ENCODE measurements around the gene ADCK1. TPM values are rescaled to one million over a fixed set of nuclear protein-coding genes. Genes with fewer than 3 reads are reported as not detected.
"Not testable (repeated sequence)": the region's sequence is repeated elsewhere in the genome, so short reads cannot be mapped to it uniquely, and the experiment has no call there.

ADCK1 gene
- total RNA-seq, 2 experiments from 2014 or later: 7.1 to 8.7 TPM

DNA sequence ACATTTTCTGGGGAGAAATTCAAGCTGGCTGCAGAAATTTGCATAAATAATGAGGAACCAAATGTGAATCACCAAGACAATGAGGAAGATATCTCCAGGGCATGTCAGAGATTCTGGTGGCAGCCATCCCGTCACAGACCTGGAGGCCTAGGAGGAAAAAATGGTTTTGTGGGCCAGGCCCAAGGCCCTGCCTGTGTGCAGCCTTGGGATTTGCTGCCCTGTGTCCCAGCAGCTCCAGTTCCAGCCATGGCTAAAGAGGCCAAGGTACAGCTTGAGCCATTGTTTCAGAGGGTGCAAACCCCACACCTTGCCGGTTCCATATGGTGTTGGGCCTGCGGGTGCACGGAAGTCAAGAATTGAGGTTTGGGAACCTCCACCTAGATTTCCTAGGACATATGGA, 147.5 kb downstream of the ADCK1 start:
- ATAC-seq (ENCODE audit: poor library complexity) (no peak), DNase-seq (no peak)
- H3K9me3 Mint-ChIP-seq: peaks cover 9% of the 10 kb centered on the region
- no peak overlapping the region for H3K4me3 ChIP-seq (ENCODE audit: low read length)
- intact Hi-C loops (cut with DNase I, micrococcal nuclease): no loop called here
- H3K27me3 Mint-ChIP-seq: peaks cover 6% of the 10 kb centered on the region
- no peaks in the 10 kb centered on the region for H3K4me1 ChIP-seq (ENCODE audit: insufficient read depth, low read length)
- H3K27ac Mint-ChIP-seq: no peak overlapping the region
- no peak overlapping the region for H3K27ac ChIP-seq (ENCODE audit: low read depth in 1 of 2, low read length in 2 of 2)
- H3K27me3 ChIP-seq (ENCODE audit: control insufficient read depth in 1 of 2, insufficient read depth in 2 of 2, low read length in 2 of 2): peaks cover 0 to 4% of the 10 kb centered on the region in 2 experiments
- peaks cover 0 to 20% of the 10 kb centered on the region in 2 experiments for H3K9me3 ChIP-seq (ENCODE audit: control insufficient read depth in 1 of 2, insufficient read depth in 1 of 2, low read length in 2 of 2)
- no peaks in the 10 kb centered on the region for H3K36me3 Mint-ChIP-seq (ENCODE audit: low read depth)
- ChIA-PET CTCF (no interaction called here), POLR2A (no interaction called here)
- no peaks in the 10 kb centered on the region for H3K4me1 Mint-ChIP-seq (ENCODE audit: low read depth)
- H3K4me3 Mint-ChIP-seq: no peak overlapping the region
- TF ChIP-seq, protein P1, sequence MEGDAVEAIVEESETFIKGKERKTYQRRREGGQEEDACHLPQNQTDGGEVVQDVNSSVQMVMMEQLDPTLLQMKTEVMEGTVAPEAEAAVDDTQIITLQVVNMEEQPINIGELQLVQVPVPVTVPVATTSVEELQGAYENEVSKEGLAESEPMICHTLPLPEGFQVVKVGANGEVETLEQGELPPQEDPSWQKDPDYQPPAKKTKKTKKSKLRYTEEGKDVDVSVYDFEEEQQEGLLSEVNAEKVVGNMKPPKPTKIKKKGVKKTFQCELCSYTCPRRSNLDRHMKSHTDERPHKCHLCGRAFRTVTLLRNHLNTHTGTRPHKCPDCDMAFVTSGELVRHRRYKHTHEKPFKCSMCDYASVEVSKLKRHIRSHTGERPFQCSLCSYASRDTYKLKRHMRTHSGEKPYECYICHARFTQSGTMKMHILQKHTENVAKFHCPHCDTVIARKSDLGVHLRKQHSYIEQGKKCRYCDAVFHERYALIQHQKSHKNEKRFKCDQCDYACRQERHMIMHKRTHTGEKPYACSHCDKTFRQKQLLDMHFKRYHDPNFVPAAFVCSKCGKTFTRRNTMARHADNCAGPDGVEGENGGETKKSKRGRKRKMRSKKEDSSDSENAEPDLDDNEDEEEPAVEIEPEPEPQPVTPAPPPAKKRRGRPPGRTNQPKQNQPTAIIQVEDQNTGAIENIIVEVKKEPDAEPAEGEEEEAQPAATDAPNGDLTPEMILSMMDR (IDR thresholded peaks at IDR 0.05): no peak
- H3K36me3 ChIP-seq (ENCODE audit: insufficient read depth, low read length): no peaks in the 10 kb centered on the region

- TF ChIP-seq, protein P1 (IDR thresholded peaks at IDR 0.05): no peak
Observed at GRCh38 chr14:77950371-77951063, 150.6 kb downstream of the ADCK1 start.

GRCh38 chr14:77955816-77956484, 156.0 kb downstream of the ADCK1 start:
- no peak overlapping the region for H3K4me3 ChIP-seq (ENCODE audit: low read length)
- H3K4me1 ChIP-seq (ENCODE audit: insufficient read depth, low read length): no peaks in the 10 kb centered on the region
- no peak overlapping the region for H3K27ac Mint-ChIP-seq
- peaks cover 28% of the 10 kb centered on the region for H3K27me3 Mint-ChIP-seq
- H3K9me3 ChIP-seq (ENCODE audit: control insufficient read depth in 1 of 2, insufficient read depth in 1 of 2, low read length in 2 of 2): peaks cover 0 to 8% of the 10 kb centered on the region in 2 experiments
- H3K36me3 Mint-ChIP-seq (ENCODE audit: low read depth): no peaks in the 10 kb centered on the region
- no peaks in the 10 kb centered on the region for H3K4me1 Mint-ChIP-seq (ENCODE audit: low read depth)
- TF ChIP-seq, protein P1 (IDR thresholded peaks at IDR 0.05): no peak
- ChIA-PET CTCF (no interaction called here), POLR2A (no interaction called here)
- H3K9me3 Mint-ChIP-seq: no peaks in the 10 kb centered on the region
- intact Hi-C loops (cut with DNase I, micrococcal nuclease): no loop called here
- H3K36me3 ChIP-seq (ENCODE audit: insufficient read depth, low read length): no peaks in the 10 kb centered on the region
- no peak for DNase-seq
- H3K27me3 ChIP-seq (ENCODE audit: control insufficient read depth in 1 of 2, insufficient read depth in 2 of 2, low read length in 2 of 2): peaks cover 0 to 2% of the 10 kb centered on the region in 2 experiments
- ATAC-seq (ENCODE audit: poor library complexity): no peak
- H3K4me3 Mint-ChIP-seq: no peak overlapping the region
- no peak overlapping the region for H3K27ac ChIP-seq (ENCODE audit: low read depth in 1 of 2, low read length in 2 of 2)

More at GRCh38 chr14:77950371-77951063, 150.6 kb downstream of the ADCK1 start:
- DNase-seq: no peak
- Mint-ChIP-seq H3K36me3 (ENCODE audit: low read depth) (no peaks in the 10 kb centered on the region), H3K27me3 (peaks cover 10% of the 10 kb centered on the region), H3K4me1 (ENCODE audit: low read depth) (no peaks in the 10 kb centered on the region), H3K9me3 (peaks cover 9% of the 10 kb centered on the region), H3K4me3 (no peak overlapping the region), H3K27ac (no peak overlapping the region)
- H3K27ac ChIP-seq (ENCODE audit: low read depth in 1 of 2, low read length in 2 of 2): no peak overlapping the region
- ChIA-PET CTCF (no interaction called here), POLR2A (no interaction called here)
- no peak overlapping the region for H3K4me3 ChIP-seq (ENCODE audit: low read length)
- peaks cover 0 to 4% of the 10 kb centered on the region in 2 experiments for H3K27me3 ChIP-seq (ENCODE audit: control insufficient read depth in 1 of 2, insufficient read depth in 2 of 2, low read length in 2 of 2)
- intact Hi-C loops (cut with DNase I, micrococcal nuclease): no loop called here
- H3K9me3 ChIP-seq (ENCODE audit: control insufficient read depth in 1 of 2, insufficient read depth in 1 of 2, low read length in 2 of 2): peaks cover 0 to 14% of the 10 kb centered on the region in 2 experiments
- no peaks in the 10 kb centered on the region for H3K36me3 ChIP-seq (ENCODE audit: insufficient read depth, low read length)
- H3K4me1 ChIP-seq (ENCODE audit: insufficient read depth, low read length): no peaks in the 10 kb centered on the region
- no peak for ATAC-seq (ENCODE audit: poor library complexity)

- ATAC-seq (ENCODE audit: poor library complexity); POLR2A ChIA-PET; H3K27me3 ChIP-seq (ENCODE audit: control insufficient read depth in 1 of 2, insufficient read depth in 2 of 2, low read length in 2 of 2); H3K4me1 Mint-ChIP-seq (ENCODE audit: low read depth); H3K9me3 Mint-ChIP-seq; H3K36me3 Mint-ChIP-seq (ENCODE audit: low read depth); H3K4me3 Mint-ChIP-seq; H3K9me3 ChIP-seq (ENCODE audit: control insufficient read depth in 1 of 2, insufficient read depth in 1 of 2, low read length in 2 of 2); H3K36me3 ChIP-seq (ENCODE audit: insufficient read depth, low read length); CTCF ChIA-PET; H3K27ac ChIP-seq (ENCODE audit: low read depth in 1 of 2, low read length in 2 of 2); H3K27ac Mint-ChIP-seq; H3K4me1 ChIP-seq (ENCODE audit: insufficient read depth, low read length); DNase-seq; H3K4me3 ChIP-seq (ENCODE audit: low read length); intact Hi-C loops (cut with DNase I, micrococcal nuclease): not testable (repeated sequence)
- peaks cover 40% of the 10 kb centered on the region for H3K27me3 Mint-ChIP-seq
Observed at GRCh38 chr14:77959686-77960085, 159.8 kb downstream of the ADCK1 start.
